Measurements from ENCODE around the gene KCNT1. TPM values are rescaled to one million over a fixed set of nuclear protein-coding genes. Genes with fewer than 3 reads are reported as not detected.

KCNT1 gene
- total RNA-seq, 2 donors from 2014 or later = 0.48 TPM; not detected in 1

GRCh38 chr9:135825435-135826187, 123.6 kb downstream of the KCNT1 start:
- peaks cover 0 to 12% of the 10 kb centered on the region in 2 donors for H3K9me3 ChIP-seq
- TF ChIP-seq CTCF (IDR thresholded peaks at IDR 0.05) = no peak
- no peak overlapping the region for H3K27ac ChIP-seq
- H3K4me1 ChIP-seq = no peaks in the 10 kb centered on the region
- H3K36me3 ChIP-seq = peaks cover 33% of the 10 kb centered on the region
- H3K27me3 ChIP-seq = no peaks in the 10 kb centered on the region
- no peak overlapping the region for H3K4me3 ChIP-seq
- no peak for DNase-seq (ENCODE audit: low spot score)

- Histone ChIP-seq H3K9me3 (peaks cover 0 to 12% of the 10 kb centered on the region in 2 donors), H3K36me3 (peaks cover 27% of the 10 kb centered on the region), H3K4me1 (no peaks in the 10 kb centered on the region), H3K4me3 (no peak overlapping the region), H3K27ac (no peak overlapping the region), H3K27me3 (no peaks in the 10 kb centered on the region)
- no peak for DNase-seq (ENCODE audit: low spot score)
- TF ChIP-seq CTCF (IDR thresholded peaks at IDR 0.05) = no peak
Measured at GRCh38 chr9:135826188-135826545, 124.2 kb downstream of the KCNT1 start.

- Histone ChIP-seq H3K9me3 (peaks cover 0 to 12% of the 10 kb centered on the region in 2 donors), H3K4me1 (no peaks in the 10 kb centered on the region), H3K36me3 (peaks cover 16% of the 10 kb centered on the region), H3K4me3 (no peak overlapping the region), H3K27me3 (no peaks in the 10 kb centered on the region), H3K27ac (no peak overlapping the region)
- no peak for DNase-seq (ENCODE audit: low spot score)
- no peak for TF ChIP-seq CTCF (IDR thresholded peaks at IDR 0.05)
Measured at GRCh38 chr9:135827301-135827700, 125.3 kb downstream of the KCNT1 start.

GRCh38 chr9:135827866-135828580, 126.0 kb downstream of the KCNT1 start:
- TF ChIP-seq CTCF (IDR thresholded peaks at IDR 0.05) = no peak
- no peak for DNase-seq (ENCODE audit: low spot score)

DNA sequence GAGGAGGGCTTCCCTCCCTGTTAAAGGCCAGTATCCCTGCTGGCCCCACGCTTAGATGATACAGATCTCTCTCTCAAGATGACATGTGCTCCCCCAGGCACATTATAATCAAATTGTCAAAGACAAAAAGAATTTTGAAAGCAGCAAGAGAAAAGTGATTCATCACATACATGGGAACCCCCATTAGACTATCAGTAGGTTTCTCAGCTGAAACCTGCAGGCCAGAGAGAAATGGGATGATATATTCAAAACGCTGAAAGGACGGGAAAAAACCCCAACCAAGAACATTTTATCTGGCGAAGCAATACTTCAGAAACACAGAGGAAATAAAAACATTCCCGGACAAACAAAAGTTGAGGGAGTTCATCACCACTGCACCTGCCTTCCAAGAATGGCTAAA, 126.7 kb downstream of the KCNT1 start:
- H3K9me3 ChIP-seq = peaks cover 0 to 12% of the 10 kb centered on the region in 2 donors
- TF ChIP-seq CTCF (IDR thresholded peaks at IDR 0.05) = no peak
- peaks cover 2% of the 10 kb centered on the region for H3K36me3 ChIP-seq
- no peaks in the 10 kb centered on the region for H3K4me1 ChIP-seq
- H3K27me3 ChIP-seq = no peaks in the 10 kb centered on the region
- no peak overlapping the region for H3K4me3 ChIP-seq
- no peak overlapping the region for H3K27ac ChIP-seq
- DNase-seq (ENCODE audit: low spot score) = no peak

More at GRCh38 chr9:135827866-135828580, 126.0 kb downstream of the KCNT1 start:
- Histone ChIP-seq H3K27me3 (no peaks in the 10 kb centered on the region), H3K4me1 (no peaks in the 10 kb centered on the region), H3K4me3 (no peak overlapping the region), H3K36me3 (peaks cover 8% of the 10 kb centered on the region), H3K9me3 (peaks cover 0 to 12% of the 10 kb centered on the region in 2 donors), H3K27ac (no peak overlapping the region)
